RWPE1 (cell line): ENCODE data around the gene DNAJC7.

Source experiments
- CTCF ChIA-PET: fragments of 350-600 bp; sonication (Branson Sonifier 250); formaldehyde crosslinking; extraction: SDS; loops from one replicate; lab custom pipeline; 2021; lab: Yijun Ruan, JAX
- POLR2A ChIA-PET: fragments of 400-600 bp; formaldehyde crosslinking; extraction: SDS; loops from one replicate; lab custom pipeline; 2020; ENCODE audit warnings: antibody characterized with exemption; ENCODE audit not compliant: low non-redundant PET; lab: Yijun Ruan, JAX
- DNase-seq: peaks from one replicate; pipeline ENCODE4 v3.0.0; 2012; ENCODE audit warnings: low spot score
- H3K27ac ChIP-seq: fragments of 450-650 bp; 2 replicates; pipeline ENCODE4 v1.5.1; 2017
- TF ChIP-seq, protein P1 (sequence below): fragments of 450-650 bp; conservative IDR thresholded peaks from 2 replicates; pipeline ENCODE4 v1.5.1; 2017; ENCODE audit warnings: low read depth, mild to moderate bottlenecking

The DNAJC7 gene

GRCh38 chr17:42059815-42060214 lies 42.6 kb upstream of the DNAJC7 start:
- CTCF ChIA-PET: interaction anchor here (2.2 kb wide), 1 partner anchor 8 kb away, joined by 5 read pairs; no protein-coding TSS in a partner anchor
- DNase-seq: no peak
- H3K27ac ChIP-seq: no peak overlapping the region
- TF ChIP-seq, protein P1, sequence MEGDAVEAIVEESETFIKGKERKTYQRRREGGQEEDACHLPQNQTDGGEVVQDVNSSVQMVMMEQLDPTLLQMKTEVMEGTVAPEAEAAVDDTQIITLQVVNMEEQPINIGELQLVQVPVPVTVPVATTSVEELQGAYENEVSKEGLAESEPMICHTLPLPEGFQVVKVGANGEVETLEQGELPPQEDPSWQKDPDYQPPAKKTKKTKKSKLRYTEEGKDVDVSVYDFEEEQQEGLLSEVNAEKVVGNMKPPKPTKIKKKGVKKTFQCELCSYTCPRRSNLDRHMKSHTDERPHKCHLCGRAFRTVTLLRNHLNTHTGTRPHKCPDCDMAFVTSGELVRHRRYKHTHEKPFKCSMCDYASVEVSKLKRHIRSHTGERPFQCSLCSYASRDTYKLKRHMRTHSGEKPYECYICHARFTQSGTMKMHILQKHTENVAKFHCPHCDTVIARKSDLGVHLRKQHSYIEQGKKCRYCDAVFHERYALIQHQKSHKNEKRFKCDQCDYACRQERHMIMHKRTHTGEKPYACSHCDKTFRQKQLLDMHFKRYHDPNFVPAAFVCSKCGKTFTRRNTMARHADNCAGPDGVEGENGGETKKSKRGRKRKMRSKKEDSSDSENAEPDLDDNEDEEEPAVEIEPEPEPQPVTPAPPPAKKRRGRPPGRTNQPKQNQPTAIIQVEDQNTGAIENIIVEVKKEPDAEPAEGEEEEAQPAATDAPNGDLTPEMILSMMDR: no peak
- POLR2A ChIA-PET: no interaction called here

DNA sequence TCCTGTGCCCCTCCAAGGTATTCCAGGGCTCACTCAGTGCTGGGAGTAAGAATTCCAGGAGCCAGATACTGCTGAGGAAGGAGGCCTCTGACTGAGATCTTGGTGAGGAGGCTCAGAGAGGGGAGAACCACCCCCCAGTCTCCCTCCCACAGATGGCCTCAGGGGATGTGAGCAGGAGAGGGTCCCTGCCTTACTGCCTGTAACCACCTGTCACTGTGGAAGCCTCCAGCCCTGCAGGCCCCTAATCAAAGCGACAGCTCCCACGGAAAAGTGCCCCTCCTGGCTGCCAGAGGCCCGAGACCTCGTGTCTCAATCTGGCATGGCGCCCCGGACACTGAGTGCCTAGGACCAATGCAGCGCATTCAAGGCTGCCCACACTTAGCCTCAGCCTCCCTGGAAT lies 40.8 kb upstream of the DNAJC7 start:
- no peak for DNase-seq
- ChIA-PET CTCF (interaction anchor here (2.2 kb wide), 1 partner anchor 10 kb away, joined by 5 read pairs; no protein-coding TSS in a partner anchor), POLR2A (no interaction called here)
- TF ChIP-seq, protein P1: no peak
- H3K27ac ChIP-seq: no peak overlapping the region

GRCh38 chr17:42056635-42057034 lies 39.4 kb upstream of the DNAJC7 start:
- ChIA-PET CTCF (interaction anchor here (0.6 kb wide), 1 partner anchor 343 kb away, joined by 5 read pairs; no protein-coding TSS in a partner anchor), POLR2A (no interaction called here)
- DNase-seq: no peak
- no peak overlapping the region for H3K27ac ChIP-seq
- TF ChIP-seq, protein P1: no peak

GRCh38 chr17:42055496-42055895 lies 38.3 kb upstream of the DNAJC7 start:
- no peak overlapping the region for H3K27ac ChIP-seq
- ChIA-PET POLR2A (interaction anchor here (0.7 kb wide), 1 partner anchor 98 kb away, joined by 3 read pairs; no protein-coding TSS in a partner anchor), CTCF (interaction anchor here (0.6 to 0.7 kb wide), 3 partner anchors 12 to 58 kb away, joined by 3 to 4 read pairs (median 3); no protein-coding TSS in a partner anchor)
- TF ChIP-seq, protein P1: no peak
- no peak for DNase-seq

GRCh38 chr17:42055027-42055426 lies 37.8 kb upstream of the DNAJC7 start:
- DNase-seq: no peak
- TF ChIP-seq, protein P1: no peak
- POLR2A ChIA-PET: no interaction called here

GRCh38 chr17:42053731-42054500 lies 36.7 kb upstream of the DNAJC7 start:
- H3K27ac ChIP-seq: no peak overlapping the region
- no peak for DNase-seq
- ChIA-PET POLR2A (no interaction called here), CTCF (interaction anchor here (0.7 to 0.9 kb wide), 2 partner anchors 14 to 168 kb away, joined by 3 read pairs; no protein-coding TSS in a partner anchor)
- TF ChIP-seq, protein P1: no peak

More at GRCh38 chr17:42055027-42055426, 37.8 kb upstream of the DNAJC7 start:
- H3K27ac ChIP-seq: no peak overlapping the region
- CTCF ChIA-PET: interaction anchor here (0.6 to 0.9 kb wide), 2 partner anchors 13 kb away, joined by 3 read pairs; no protein-coding TSS in a partner anchor
